Regular cardiac myocyte (primary cell): ENCODE measurements around the gene VWA3A. TPM values are rescaled to one million over a fixed set of nuclear protein-coding genes. Genes with fewer than 3 reads are reported as not detected.

Experiments used
- total RNA-seq: library from RNA; depleted of rRNA; stranded (reverse); fragments of >200 nt; gene quantifications from 2 replicates; pipeline ENCODE4 v1.2.3, GENCODE V29; 2014

VWA3A gene
- under 0.01 TPM in 1 of 2 replicates, not detected in the other for total RNA-seq

GRCh38 chr16:22092143-22092933 lies at the start of gene VWA3A:
Gene VWA3A, plus strand, starts transcription at chr16:22092541. Its CDS starts 97 bp downstream, at chr16:22092638.

GRCh38 chr16:22161999-22162655 lies 69.8 kb downstream of the VWA3A start, which contains the start of gene SDR42E2:
Gene SDR42E2, plus strand, starts transcription at chr16:22162506. Its CDS starts 3,077 bp downstream, at chr16:22165583.

GRCh38 chr16:22206013-22206841 lies 113.9 kb downstream of the VWA3A start, which contains the start of gene EEF2K:
Gene EEF2K, plus strand, starts transcription at chr16:22206278. Its CDS starts 19,452 bp downstream, at chr16:22225730.

Other genes starting within 250 kb of the VWA3A start
- gene NPIPB4, start 234.8 kb upstream of the VWA3A start, total RNA-seq: 15.0 and 23.7 TPM in 2 replicates
- gene UQCRC2, start 139.2 kb upstream of the VWA3A start, total RNA-seq: 190 and 206 TPM in 2 replicates
- gene PDZD9, start 91.4 kb upstream of the VWA3A start, total RNA-seq: not detected in 2 replicates
- gene MOSMO, start 84.4 kb upstream of the VWA3A start, total RNA-seq: 10.7 and 14.6 TPM in 2 replicates
- not detected in 2 replicates for gene SDR42E2, start 70.0 kb downstream of the VWA3A start, total RNA-seq
- gene EEF2K, start 113.7 kb downstream of the VWA3A start, total RNA-seq: 16.5 and 16.9 TPM in 2 replicates
- gene POLR3E, start 204.9 kb downstream of the VWA3A start, total RNA-seq: 43.1 and 43.5 TPM in 2 replicates